HEK293T (cell line): Measurements from ENCODE around the gene TCP11.

ENCODE experiments used
- BHLHE40 ChIP-seq: fragments of 450-650 bp; IDR thresholded peaks from 2 replicates; pipeline ENCODE4 v1.6.1; 2016; ENCODE audit warnings: mild to moderate bottlenecking, moderate library complexity, borderline replicate concordance
- FOXA1 ChIP-seq: fragments of 450-650 bp; IDR thresholded peaks from 2 replicates; pipeline ENCODE4 v1.6.1; 2016; ENCODE audit warnings: mild to moderate bottlenecking
- FOXM1 ChIP-seq: fragments of 450-650 bp; IDR thresholded peaks from 2 replicates; pipeline ENCODE4 v1.6.1; 2017; ENCODE audit warnings: mild to moderate bottlenecking, borderline replicate concordance
- HDGF ChIP-seq: fragments of 450-650 bp; IDR thresholded peaks from 2 replicates; pipeline ENCODE4 v1.6.1; 2017; ENCODE audit warnings: antibody characterized with exemption, borderline replicate concordance
- SP1 ChIP-seq: fragments of 450-650 bp; IDR thresholded peaks from 2 replicates; pipeline ENCODE4 v1.6.1; 2017
- TARDBP ChIP-seq: fragments of 450-650 bp; IDR thresholded peaks from 2 replicates; pipeline ENCODE4 v1.6.1; 2016
- ZNF384 ChIP-seq: fragments of 450-650 bp; IDR thresholded peaks from 2 replicates; pipeline ENCODE4 v1.6.1; 2016

- no peak for TF ChIP-seq TARDBP
- no peak for TF ChIP-seq FOXA1
- TF ChIP-seq ZNF384, result no peak
- TF ChIP-seq SP1, result no peak
- no peak for TF ChIP-seq FOXM1
- TF ChIP-seq BHLHE40, result no peak
- no peak for TF ChIP-seq HDGF
Measured at GRCh38 chr6:35168461-35168861, 27.3 kb upstream of the TCP11 start.
